Measurements from ENCODE around the gene FAM124B.

FAM124B gene

GRCh38 chr2:224381521-224382279 lies 20.2 kb downstream of the FAM124B start:
- no peak for DNase-seq (ENCODE audit: low spot score)

GRCh38 chr2:224379986-224380385 lies 21.9 kb downstream of the FAM124B start:
- no peak for DNase-seq (ENCODE audit: low spot score)

GRCh38 chr2:224379172-224379571 lies 22.7 kb downstream of the FAM124B start:
- DNase-seq (ENCODE audit: low spot score) = no peak

GRCh38 chr2:224378701-224379097 lies 23.2 kb downstream of the FAM124B start:
- no peak for DNase-seq (ENCODE audit: low spot score)

- DNase-seq (ENCODE audit: low spot score) = no peak
Observed at GRCh38 chr2:224377751-224378700, 23.9 kb downstream of the FAM124B start.

- no peak for DNase-seq (ENCODE audit: low spot score)
Observed at GRCh38 chr2:224372641-224373040, 29.3 kb downstream of the FAM124B start.

GRCh38 chr2:224369028-224369632 lies 32.8 kb downstream of the FAM124B start:
- no peak for DNase-seq (ENCODE audit: low spot score)

- DNase-seq (ENCODE audit: low spot score) = no peak
Observed at GRCh38 chr2:224366267-224366844, 35.6 kb downstream of the FAM124B start.

- no peak for DNase-seq (ENCODE audit: low spot score)
Observed at GRCh38 chr2:224365331-224365730, 36.6 kb downstream of the FAM124B start.

GRCh38 chr2:224363281-224363680 lies 38.6 kb downstream of the FAM124B start:
- no peak for DNase-seq (ENCODE audit: low spot score)

- DNase-seq (ENCODE audit: low spot score) = no peak
Observed at GRCh38 chr2:224362094-224362493, 39.8 kb downstream of the FAM124B start.

GRCh38 chr2:224360801-224361251 lies 41.1 kb downstream of the FAM124B start:
- no peak for DNase-seq (ENCODE audit: low spot score)

- DNase-seq (ENCODE audit: low spot score) = no peak
Observed at GRCh38 chr2:224359569-224359968, 42.3 kb downstream of the FAM124B start.

- peak; percentile 55 for DNase-seq (ENCODE audit: low spot score)
Observed at GRCh38 chr2:224357098-224357901, 44.6 kb downstream of the FAM124B start.

GRCh38 chr2:224354632-224355211 lies 47.2 kb downstream of the FAM124B start:
- DNase-seq (ENCODE audit: low spot score) = no peak

- no peak for DNase-seq (ENCODE audit: low spot score)
Observed at GRCh38 chr2:224350703-224351102, 51.2 kb downstream of the FAM124B start.

- DNase-seq (ENCODE audit: low spot score) = no peak
Observed at GRCh38 chr2:224349396-224349795, 52.5 kb downstream of the FAM124B start.

- DNase-seq (ENCODE audit: low spot score) = no peak
Observed at GRCh38 chr2:224347176-224348051, 54.5 kb downstream of the FAM124B start.

- no peak for DNase-seq (ENCODE audit: low spot score)
Observed at GRCh38 chr2:224345492-224345891, 56.4 kb downstream of the FAM124B start.

GRCh38 chr2:224343226-224343625 lies 58.7 kb downstream of the FAM124B start:
- DNase-seq (ENCODE audit: low spot score) = no peak
